PFSK-1 (cell line): Measurements from ENCODE around the gene COX17.

Experiments used
- POLR2AphosphoS5 ChIP-seq: IDR thresholded peaks from 2 replicates; pipeline ENCODE4 v1.6.1; 2012; ENCODE audit warnings: low read depth, mild to moderate bottlenecking, control low read depth, low read length, moderate library complexity
- REST ChIP-seq, 2 experiments: IDR thresholded peaks; 2 replicates each; pipeline versions ENCODE4 v1.6.1 to v1.8.0; 2011 to 2012; ENCODE audit warnings: low read depth in 2 of 2, low read length in 2 of 2, control low read depth in 1 of 2, inconsistent platforms in 1 of 2, mild to moderate bottlenecking in 1 of 2, moderate library complexity in 1 of 2; ENCODE audit not compliant: insufficient read depth in 1 of 2
- TAF1 ChIP-seq: IDR thresholded peaks from 2 replicates; pipeline ENCODE4 v1.6.1; 2012; ENCODE audit warnings: low read length, control low read depth, borderline replicate concordance; ENCODE audit not compliant: insufficient read depth

DNA sequence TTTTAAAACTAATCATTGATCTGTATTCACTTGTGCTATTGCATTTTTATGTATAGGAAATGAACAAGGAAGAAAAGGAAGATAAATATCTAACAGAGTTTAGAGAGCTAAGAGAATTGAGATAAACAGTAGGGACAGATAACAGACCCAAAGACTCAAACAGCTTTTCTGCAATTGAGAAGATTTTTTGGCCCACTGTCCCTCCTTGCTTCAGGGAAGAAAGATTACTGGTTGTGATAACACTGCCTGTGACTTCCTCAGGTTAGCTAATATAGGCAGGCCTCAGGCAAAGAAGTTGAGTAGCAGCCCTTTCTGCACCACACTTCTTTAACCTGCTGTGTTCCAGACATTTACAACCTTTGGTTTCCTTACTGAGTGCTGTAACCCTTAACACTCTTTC lies 2.7 kb upstream of the COX17 start:
- no peak for TF ChIP-seq REST (IDR thresholded peaks at IDR 0.05; ENCODE audit: insufficient read depth in 1 of 2, low read depth in 2 of 2, low read length in 2 of 2)
- TF ChIP-seq TAF1: no peak
- TF ChIP-seq POLR2AphosphoS5: no peak
